DND-41 (cell line): Measurements from ENCODE around the gene ULK2.

Source experiments
- EZH2 ChIP-seq: IDR thresholded peaks from 3 replicates; pipeline ENCODE4 v1.6.1; 2012; ENCODE audit warnings: borderline replicate concordance, low read depth, mild to moderate bottlenecking, moderate library complexity, low read length, inconsistent platforms; ENCODE audit not compliant: severe bottlenecking
- TF ChIP-seq, protein P1 (sequence below): IDR thresholded peaks from 2 replicates; pipeline ENCODE4 v1.5.1; 2012; ENCODE audit warnings: borderline replicate concordance, low read length, moderate library complexity, mild to moderate bottlenecking; ENCODE audit not compliant: poor library complexity, severe bottlenecking; ENCODE audit errors: extremely low read depth

DNA sequence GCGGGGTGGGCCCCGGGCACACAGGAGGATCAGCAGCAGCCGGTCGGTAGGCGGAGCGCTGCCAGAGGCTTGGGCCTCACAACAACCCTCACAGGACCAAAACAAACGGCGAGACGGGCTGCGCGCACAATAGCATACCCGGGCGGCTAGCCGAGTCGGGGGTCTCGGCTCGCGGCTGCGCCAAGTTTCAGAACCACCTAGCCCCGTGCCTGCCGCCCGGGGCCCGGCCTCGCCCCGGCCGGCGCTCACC, 732 bp downstream of the ULK2 start:
- TF ChIP-seq, protein P1, sequence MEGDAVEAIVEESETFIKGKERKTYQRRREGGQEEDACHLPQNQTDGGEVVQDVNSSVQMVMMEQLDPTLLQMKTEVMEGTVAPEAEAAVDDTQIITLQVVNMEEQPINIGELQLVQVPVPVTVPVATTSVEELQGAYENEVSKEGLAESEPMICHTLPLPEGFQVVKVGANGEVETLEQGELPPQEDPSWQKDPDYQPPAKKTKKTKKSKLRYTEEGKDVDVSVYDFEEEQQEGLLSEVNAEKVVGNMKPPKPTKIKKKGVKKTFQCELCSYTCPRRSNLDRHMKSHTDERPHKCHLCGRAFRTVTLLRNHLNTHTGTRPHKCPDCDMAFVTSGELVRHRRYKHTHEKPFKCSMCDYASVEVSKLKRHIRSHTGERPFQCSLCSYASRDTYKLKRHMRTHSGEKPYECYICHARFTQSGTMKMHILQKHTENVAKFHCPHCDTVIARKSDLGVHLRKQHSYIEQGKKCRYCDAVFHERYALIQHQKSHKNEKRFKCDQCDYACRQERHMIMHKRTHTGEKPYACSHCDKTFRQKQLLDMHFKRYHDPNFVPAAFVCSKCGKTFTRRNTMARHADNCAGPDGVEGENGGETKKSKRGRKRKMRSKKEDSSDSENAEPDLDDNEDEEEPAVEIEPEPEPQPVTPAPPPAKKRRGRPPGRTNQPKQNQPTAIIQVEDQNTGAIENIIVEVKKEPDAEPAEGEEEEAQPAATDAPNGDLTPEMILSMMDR = no peak
- no peak for TF ChIP-seq EZH2
